H1 (cell line): ENCODE results near the gene RALGAPA2. TPM values are rescaled to one million over a fixed set of nuclear protein-coding genes. Genes with fewer than 3 reads are reported as not detected.

Experiments used
- CTCF ChIA-PET: fragments of 300-600 bp; sonication (Branson Sonifier 250); formaldehyde crosslinking; loops from one replicate; lab custom pipeline; 2021; ENCODE audit not compliant: partially characterized antibody; lab: Charles Lee
- POLR2A ChIA-PET: fragments of 300-600 bp; sonication (Branson Sonifier 250); formaldehyde crosslinking; loops from one replicate; lab custom pipeline; 2021; ENCODE audit warnings: inconsistent platforms; ENCODE audit not compliant: partially characterized antibody; lab: Charles Lee
- DNase-seq, 2 experiments: peaks; one replicate each; pipeline versions ENCODE4 v3.0.0 to v3.0.0-alpha.2; 2010 to 2022; ENCODE audit warnings: low spot score in 2 of 2, low read depth in 1 of 2, mixed read lengths in 1 of 2
- FAIRE-seq: peaks from 2 replicates; lab custom pipeline; 2011; peaks lifted over from hg19 to GRCh38; lab: Jason Lieb, UNC
- H2AFZ ChIP-seq: 2 replicates; pipeline ENCODE4 v1.8.1; 2012; ENCODE audit warnings: low read length, inconsistent platforms
- H2AK5ac ChIP-seq: 2 replicates; pipeline ENCODE4 v1.6.1; 2013; ENCODE audit warnings: low read depth, low read length
- H2BK120ac ChIP-seq: replicated peaks from 2 replicates; pipeline ENCODE3; 2013; ENCODE audit warnings: low read depth, low read length, inconsistent platforms
- H2BK12ac ChIP-seq: 2 replicates; pipeline ENCODE4 v1.6.1; 2013; ENCODE audit warnings: low read depth, low read length
- H2BK15ac ChIP-seq: 2 replicates; pipeline ENCODE4 v1.6.1; 2013; ENCODE audit warnings: low read length
- H2BK20ac ChIP-seq: 2 replicates; pipeline ENCODE4 v1.6.1; 2013; ENCODE audit warnings: low read length
- H2BK5ac ChIP-seq: 2 replicates; pipeline ENCODE4 v1.6.1; 2013; ENCODE audit warnings: low read depth, low read length
- H3K14ac ChIP-seq: 2 replicates; pipeline ENCODE4 v1.6.1; 2013; ENCODE audit warnings: inconsistent platforms; ENCODE audit not compliant: insufficient read length
- H3K18ac ChIP-seq: 2 replicates; pipeline ENCODE4 v1.6.1; 2013; ENCODE audit warnings: low read length; ENCODE audit errors: extremely low read depth
- H3K23ac ChIP-seq: 2 replicates; pipeline ENCODE4 v1.6.1; 2013; ENCODE audit warnings: inconsistent platforms; ENCODE audit not compliant: insufficient read length
- H3K23me2 ChIP-seq: 2 replicates; pipeline ENCODE4 v1.6.1; 2013; ENCODE audit warnings: low read depth, low read length
- H3K27ac ChIP-seq: 2 replicates; pipeline ENCODE4 v1.6.1; 2011; ENCODE audit warnings: low read depth, low read length, inconsistent platforms
- H3K27me3 ChIP-seq, 4 experiments: replicated peaks in 1 of 4; 1 replicate in 1 of 4; 2 replicates in 3 of 4; pipeline versions ENCODE4 v1.6.1 to v1.8.1; 2011 to 2013; ENCODE audit warnings: low read length in 3 of 4, mild to moderate bottlenecking in 3 of 4, inconsistent platforms in 2 of 4, mixed read lengths in 2 of 4, moderate library complexity in 1 of 4; ENCODE audit not compliant: control insufficient read depth in 3 of 4, insufficient read depth in 3 of 4; ENCODE audit errors: extremely low read depth in 1 of 4
- H3K36me3 ChIP-seq, 4 experiments: 2 replicates each; pipeline versions ENCODE4 v1.6.1 to v1.8.1; 2011 to 2013; ENCODE audit warnings: mild to moderate bottlenecking in 4 of 4, low read length in 3 of 4, moderate library complexity in 2 of 4, control low read depth in 1 of 4, inconsistent platforms in 1 of 4; ENCODE audit not compliant: insufficient read depth in 4 of 4, control insufficient read depth in 2 of 4
- H3K4ac ChIP-seq: replicated peaks from 2 replicates; pipeline ENCODE3; 2013; ENCODE audit warnings: low read length, low read depth, mixed read lengths, inconsistent platforms; ENCODE audit not compliant: insufficient read length
- H3K4me1 ChIP-seq, 4 experiments: replicated peaks in 1 of 4; 1 replicate in 1 of 4; 2 replicates in 3 of 4; pipeline versions ENCODE4 v1.6.1 to v1.8.1; 2011 to 2013; ENCODE audit warnings: low read length in 3 of 4, inconsistent platforms in 2 of 4, mixed read lengths in 1 of 4; ENCODE audit not compliant: insufficient read depth in 4 of 4, control insufficient read depth in 3 of 4
- H3K4me2 ChIP-seq, 2 experiments: 2 replicates each; pipeline versions ENCODE4 v1.6.1 to v1.8.1; 2011 to 2013; ENCODE audit warnings: low read depth in 2 of 2, low read length in 2 of 2, control low read depth in 1 of 2, inconsistent platforms in 1 of 2, mild to moderate bottlenecking in 1 of 2; ENCODE audit not compliant: insufficient read depth in 1 of 2
- H3K4me3 ChIP-seq, 4 experiments: fragments of 200-600, 300-600 bp in 1 of 4; sonication (generic), shearing (Covaris generic), sonication (Bioruptor Twin) in 1 of 4; 2 replicates each; pipeline versions ENCODE4 v1.5.1 to v1.8.1; 2011 to 2016; ENCODE audit warnings: low read length in 4 of 4, low read depth in 3 of 4, control low read depth in 2 of 4, inconsistent platforms in 2 of 4, mild to moderate bottlenecking in 2 of 4, mixed read lengths in 1 of 4, moderate library complexity in 1 of 4; ENCODE audit not compliant: insufficient read depth in 2 of 4; ENCODE audit errors: extremely low read depth in 1 of 4
- H3K56ac ChIP-seq: replicated peaks from 2 replicates; pipeline ENCODE3; 2013; ENCODE audit warnings: low read depth, mild to moderate bottlenecking, mixed read lengths, low read length, inconsistent platforms; ENCODE audit not compliant: insufficient read length
- H3K79me1 ChIP-seq: 2 replicates; pipeline ENCODE4 v1.6.1; 2013; ENCODE audit warnings: low read depth, low read length, control low read depth
- H3K79me2 ChIP-seq, 2 experiments: 2 replicates each; pipeline versions ENCODE4 v1.6.1 to v1.8.1; 2012 to 2013; ENCODE audit warnings: low read length in 2 of 2, mild to moderate bottlenecking in 2 of 2, inconsistent platforms in 1 of 2; ENCODE audit not compliant: insufficient read depth in 2 of 2, control insufficient read depth in 1 of 2
- H3K9ac ChIP-seq, 4 experiments: replicated peaks in 1 of 4; 1 replicate in 1 of 4; 2 replicates in 3 of 4; pipeline versions ENCODE4 v1.6.1 to v1.8.1; 2011 to 2013; ENCODE audit warnings: low read depth in 3 of 4, low read length in 3 of 4, control low read depth in 2 of 4, mild to moderate bottlenecking in 2 of 4, moderate library complexity in 2 of 4, inconsistent platforms in 1 of 4; ENCODE audit errors: extremely low read depth in 1 of 4
- H3K9me3 ChIP-seq, 2 experiments: 2 replicates each; pipeline versions ENCODE4 v1.6.1 to v1.8.1; 2012 to 2013; ENCODE audit warnings: mild to moderate bottlenecking in 2 of 2, moderate library complexity in 2 of 2, control low read depth in 1 of 2, inconsistent platforms in 1 of 2, low read depth in 1 of 2, low read length in 1 of 2, mixed read lengths in 1 of 2; ENCODE audit not compliant: insufficient read depth in 2 of 2
- H4K20me1 ChIP-seq, 2 experiments: replicated peaks in 1 of 2; 2 replicates each; pipeline versions ENCODE3 to v1.8.1; 2011 to 2013; ENCODE audit warnings: inconsistent platforms in 2 of 2, low read length in 2 of 2, mild to moderate bottlenecking in 1 of 2; ENCODE audit not compliant: insufficient read depth in 2 of 2, control insufficient read depth in 1 of 2
- H4K5ac ChIP-seq: 2 replicates; pipeline ENCODE4 v1.6.1; 2013; ENCODE audit warnings: low read length, low read depth, mixed read lengths, inconsistent platforms; ENCODE audit not compliant: insufficient read length
- H4K8ac ChIP-seq: 2 replicates; pipeline ENCODE4 v1.8.0; 2013; ENCODE audit warnings: mild to moderate bottlenecking, moderate library complexity, low read length, inconsistent platforms; ENCODE audit not compliant: insufficient read depth; ENCODE audit errors: extremely low read depth
- H4K91ac ChIP-seq: replicated peaks from 2 replicates; pipeline ENCODE3; 2013; ENCODE audit warnings: low read length, mixed read lengths, inconsistent platforms; ENCODE audit not compliant: insufficient read length
- BACH1 ChIP-seq: IDR thresholded peaks from 2 replicates; pipeline ENCODE4 v1.6.1; 2012; ENCODE audit warnings: low read length, improper control_type of control experiment
- CEBPB ChIP-seq: IDR thresholded peaks from 2 replicates; pipeline ENCODE4 v1.6.1; 2012; ENCODE audit warnings: low read depth, low read length
- CHD1 ChIP-seq: IDR thresholded peaks from 2 replicates; pipeline ENCODE4 v1.6.1; 2012; ENCODE audit warnings: low read depth, low read length, improper control_type of control experiment
- CREB1 ChIP-seq: IDR thresholded peaks from 2 replicates; pipeline ENCODE4 v1.6.1; 2012; ENCODE audit warnings: inconsistent platforms
- JUND ChIP-seq: IDR thresholded peaks from 2 replicates; pipeline ENCODE4 v1.6.1; 2011; ENCODE audit warnings: mild to moderate bottlenecking, improper control_type of control experiment, low read length
- KDM1A ChIP-seq: fragments of 200-600, 300-600 bp; sonication (generic); IDR thresholded peaks from 2 replicates; pipeline ENCODE4 v1.7.1; 2016; ENCODE audit warnings: mild to moderate bottlenecking, low read length, borderline replicate concordance
- NRF1 ChIP-seq: IDR thresholded peaks from 2 replicates; pipeline ENCODE4 v1.6.1; 2011; ENCODE audit warnings: mild to moderate bottlenecking, low read depth, low read length, improper control_type of control experiment
- POU5F1 ChIP-seq: IDR thresholded peaks from 2 replicates; pipeline ENCODE4 v1.6.1; 2011; ENCODE audit warnings: low read depth, mild to moderate bottlenecking, low read length, moderate library complexity
- RBBP5 ChIP-seq: IDR thresholded peaks from 2 replicates; pipeline ENCODE4 v1.7.1; 2012; ENCODE audit warnings: low read depth, mild to moderate bottlenecking, inconsistent platforms, low read length, moderate library complexity, borderline replicate concordance
- RNF2 ChIP-seq: fragments of 200-900, 300-1000 bp; sonication (generic); IDR thresholded peaks from 2 replicates; pipeline ENCODE4 v1.7.1; 2016; ENCODE audit warnings: borderline replicate concordance, low read depth, mild to moderate bottlenecking, antibody characterized with exemption, low read length; ENCODE audit not compliant: poor library complexity, severe bottlenecking; ENCODE audit errors: missing control alignments
- SP1 ChIP-seq: IDR thresholded peaks from 2 replicates; pipeline ENCODE4 v1.6.1; 2011; ENCODE audit warnings: low read depth, low read length
- SP4 ChIP-seq: IDR thresholded peaks from 2 replicates; pipeline ENCODE4 v1.6.1; 2012; ENCODE audit warnings: low read length, inconsistent platforms
- TAF1 ChIP-seq: IDR thresholded peaks from 2 replicates; pipeline ENCODE4 v1.6.1; 2011; ENCODE audit warnings: mild to moderate bottlenecking, low read depth, low read length
- WGBS, 2 experiments: shearing (Covaris generic) in 1 of 2; methylation state at CpG; one replicate each; pipeline versions ENCODE4 v1.1.6 to v1.1.7; 2013 to 2015; ENCODE audit warnings: low lambda C conversion rate in 2 of 2, mixed read lengths in 2 of 2, inconsistent platforms in 1 of 2, low coverage in 1 of 2, missing lambda C conversion rate in 1 of 2; ENCODE audit not compliant: insufficient replicate concordance in 2 of 2, insufficient coverage in 1 of 2, insufficient read length in 1 of 2; ENCODE audit errors: extremely low coverage in 1 of 2, missing lambda C conversion rate in 1 of 2; 5-methylcytosine and 5-hydroxymethylcytosine counted together
- polyA plus RNA-seq, 7 experiments: library from polyadenylated mRNA; depleted of rRNA in 3 of 7; stranded (reverse) in 5 of 7; unstranded in 2 of 7; fragments of >200 nt in 5 of 7; fragments of 200-250 nt in 2 of 7; gene quantifications; 1 replicate in 5 of 7; 2 replicates in 1 of 7; 4 replicates in 1 of 7; pipeline versions ENCODE4 v1.2.1 to v1.2.3, GENCODE V29; 2011 to 2013; ENCODE audit warnings: missing spikeins in 2 of 7, mixed read lengths in 2 of 7
- total RNA-seq: library from RNA; stranded (reverse); fragmentation: NEBNext Ultra II Directional; extraction: Animal tissue kit (Norgen Biotek cat#: 25700); gene quantifications from 2 replicates; pipeline ENCODE4 v1.2.1, GENCODE V29; 2021
- TF ChIP-seq, protein P1 (sequence below): IDR thresholded peaks from 2 replicates; pipeline ENCODE4 v1.6.1; 2012; ENCODE audit warnings: inconsistent platforms
- TF ChIP-seq, protein P2 (sequence below): IDR thresholded peaks from 2 replicates; pipeline ENCODE4 v1.6.1; 2012; ENCODE audit warnings: inconsistent platforms

RALGAPA2 gene
- total and polyA plus RNA-seq, 2 of the 8 experiments (the other 6 are each of a cell fraction or from before 2014, with no cell fraction given), result 5.1 to 25.5 TPM

DNA sequence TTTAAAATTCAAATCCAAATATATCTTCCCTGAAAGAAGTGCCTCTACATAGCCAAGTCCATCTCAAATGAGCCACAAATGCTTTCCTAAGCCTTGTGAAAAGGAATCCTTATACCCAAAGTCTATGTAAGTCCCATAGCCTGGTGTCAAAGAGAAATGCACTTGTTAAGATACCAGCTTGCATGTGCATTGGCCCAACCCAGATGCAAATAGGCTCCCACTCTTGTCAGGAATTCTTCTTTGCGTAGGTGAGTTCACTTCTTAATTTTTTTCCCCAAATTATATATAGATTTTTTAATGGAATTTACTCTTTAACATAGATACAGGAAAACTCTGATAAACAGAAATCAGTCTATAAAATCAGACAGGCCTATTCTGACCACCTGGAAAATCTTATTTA is 105.6 kb downstream of the RALGAPA2 start:
- Histone ChIP-seq H2BK20ac (no peak overlapping the region), H3K23me2 (no peaks in the 10 kb centered on the region), H3K79me1 (no peaks in the 10 kb centered on the region; the same call in 1 of the 2 replicates), H2BK12ac (no peak overlapping the region), H3K23ac (no peak overlapping the region), H3K56ac (no peak overlapping the region), H4K8ac (no peak overlapping the region), H3K27ac (no peak overlapping the region), H3K4me2 (no peak overlapping the region), H2AK5ac (no peak overlapping the region), H3K4me3 (no peak overlapping the region), H2BK15ac (no peak overlapping the region), H2AFZ (no peak overlapping the region), H3K18ac (no peak overlapping the region), H3K14ac (no peak overlapping the region), H4K20me1 (no peaks in the 10 kb centered on the region), H3K36me3 (no peaks in the 10 kb centered on the region), H3K9me3 (no peaks in the 10 kb centered on the region), H3K4ac (no peak overlapping the region), H4K91ac (no peak overlapping the region), H3K79me2 (no peaks in the 10 kb centered on the region), H4K5ac (no peak overlapping the region), H2BK5ac (no peak overlapping the region), H3K4me1 (no peaks in the 10 kb centered on the region), H3K27me3 (no peaks in the 10 kb centered on the region), H3K9ac (no peak overlapping the region), H2BK120ac (no peak overlapping the region)
- 95% methylated on average over 1 of the region's 1 CpG; no CpG with 5 or more reads in 1 of the 2 experiments for WGBS, 2 experiments
- CTCF ChIA-PET, result no interaction called here
- POLR2A ChIA-PET, result no interaction called here
- FAIRE-seq (no peak), DNase-seq (no peak)
- TF ChIP-seq JUND, result no peak
- no peak for TF ChIP-seq CHD1
- TF ChIP-seq BACH1, result no peak
- no peak for TF ChIP-seq CEBPB
- TF ChIP-seq CREB1, result no peak
- TF ChIP-seq, protein P1, sequence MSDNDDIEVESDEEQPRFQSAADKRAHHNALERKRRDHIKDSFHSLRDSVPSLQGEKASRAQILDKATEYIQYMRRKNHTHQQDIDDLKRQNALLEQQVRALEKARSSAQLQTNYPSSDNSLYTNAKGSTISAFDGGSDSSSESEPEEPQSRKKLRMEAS, result no peak
- TF ChIP-seq NRF1, result no peak
- TF ChIP-seq KDM1A, result no peak
- TF ChIP-seq POU5F1, result no peak
- TF ChIP-seq RBBP5, result no peak
- TF ChIP-seq SP1, result no peak
- no peak for TF ChIP-seq SP4
- TF ChIP-seq, protein P2, sequence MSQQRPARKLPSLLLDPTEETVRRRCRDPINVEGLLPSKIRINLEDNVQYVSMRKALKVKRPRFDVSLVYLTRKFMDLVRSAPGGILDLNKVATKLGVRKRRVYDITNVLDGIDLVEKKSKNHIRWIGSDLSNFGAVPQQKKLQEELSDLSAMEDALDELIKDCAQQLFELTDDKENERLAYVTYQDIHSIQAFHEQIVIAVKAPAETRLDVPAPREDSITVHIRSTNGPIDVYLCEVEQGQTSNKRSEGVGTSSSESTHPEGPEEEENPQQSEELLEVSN, result no peak
- no peak for TF ChIP-seq RNF2
- no peak for TF ChIP-seq TAF1
